CD14-positive monocyte (primary cell): Measurements from ENCODE around the gene ADAMTS9. TPM values are rescaled to one million over a fixed set of nuclear protein-coding genes. Genes with fewer than 3 reads are reported as not detected.

Source experiments
- DNase-seq, 3 donors: peaks; one replicate each; pipeline ENCODE4 v3.0.0-alpha.2; 2011 to 2022
- H2AFZ ChIP-seq: 2 replicates; pipeline ENCODE4 v1.6.0; 2012; ENCODE audit warnings: mild to moderate bottlenecking, low read depth, low read length, inconsistent platforms; ENCODE audit not compliant: insufficient read depth, poor library complexity, severe bottlenecking
- H3K27ac ChIP-seq, 2 donors: 1 replicate in 1 of 2; 2 replicates in 1 of 2; pipeline ENCODE4 v1.5.1; 2012 to 2013; ENCODE audit warnings: low read length in 2 of 2, control low read depth in 1 of 2, inconsistent platforms in 1 of 2, low read depth in 1 of 2, mild to moderate bottlenecking in 1 of 2
- H3K27me3 ChIP-seq, 2 donors: one replicate each; pipeline versions ENCODE4 v1.6.0 to v1.6.1; 2011 to 2013; ENCODE audit warnings: low read length in 2 of 2; ENCODE audit not compliant: control insufficient read depth in 2 of 2, insufficient read depth in 2 of 2
- H3K36me3 ChIP-seq, 2 donors: replicated peaks in 1 of 2; 1 replicate in 1 of 2; 2 replicates in 1 of 2; pipeline versions ENCODE4 v1.5.1 to v1.6.1; 2012 to 2013; ENCODE audit warnings: low read length in 2 of 2, control low read depth in 1 of 2, inconsistent platforms in 1 of 2, mild to moderate bottlenecking in 1 of 2; ENCODE audit not compliant: insufficient read depth in 2 of 2, control insufficient read depth in 1 of 2
- H3K4me1 ChIP-seq, 2 donors: 1 replicate in 1 of 2; 2 replicates in 1 of 2; pipeline versions ENCODE4 v1.5.1 to v1.6.1; 2012 to 2013; ENCODE audit warnings: low read length in 2 of 2, control low read depth in 1 of 2, inconsistent platforms in 1 of 2, mild to moderate bottlenecking in 1 of 2, moderate library complexity in 1 of 2; ENCODE audit not compliant: insufficient read depth in 2 of 2, control insufficient read depth in 1 of 2
- H3K4me2 ChIP-seq: replicated peaks from 2 replicates; pipeline ENCODE3; 2012; ENCODE audit warnings: low read length, moderate library complexity, mild to moderate bottlenecking; ENCODE audit not compliant: poor library complexity, severe bottlenecking; ENCODE audit errors: extremely low read depth
- H3K4me3 ChIP-seq, 3 experiments: fragments of 200-600 bp in 1 of 3; sonication (generic) in 1 of 3; replicated peaks in 1 of 3; 1 replicate in 2 of 3; 2 replicates in 1 of 3; pipeline ENCODE4 v1.5.1; 2011 to 2013; ENCODE audit warnings: low read length in 3 of 3, mild to moderate bottlenecking in 3 of 3, control low read depth in 2 of 3, low read depth in 2 of 3, inconsistent platforms in 1 of 3, moderate library complexity in 1 of 3
- H3K79me2 ChIP-seq: 2 replicates; pipeline ENCODE4 v1.6.0; 2012; ENCODE audit warnings: mild to moderate bottlenecking, control low read depth, inconsistent platforms, low read length, moderate library complexity; ENCODE audit not compliant: insufficient read depth
- H3K9ac ChIP-seq: 2 replicates; pipeline ENCODE4 v1.6.0; 2017; ENCODE audit warnings: low read length, mild to moderate bottlenecking; ENCODE audit not compliant: insufficient read depth, poor library complexity, severe bottlenecking
- H3K9me3 ChIP-seq, 2 donors: replicated peaks in 1 of 2; 1 replicate in 1 of 2; 2 replicates in 1 of 2; pipeline versions ENCODE4 v1.5.1 to v1.6.1; 2012 to 2013; ENCODE audit warnings: low read length in 2 of 2, control low read depth in 1 of 2; ENCODE audit not compliant: control insufficient read depth in 1 of 2, insufficient read depth in 1 of 2
- H4K20me1 ChIP-seq: 2 replicates; pipeline ENCODE4 v1.6.0; 2012; ENCODE audit warnings: mild to moderate bottlenecking, low read length, control low read depth, moderate library complexity; ENCODE audit not compliant: insufficient read depth
- H3K27ac Mint-ChIP-seq, 7 donors: one replicate each; pipeline ENCODE4 v1.8.0; 2020; ENCODE audit warnings: mild to moderate bottlenecking in 7 of 7, mixed read lengths in 7 of 7, moderate library complexity in 6 of 7, inconsistent platforms in 2 of 7
- H3K27me3 Mint-ChIP-seq, 3 donors: one replicate each; pipeline ENCODE4 v1.8.0; 2021 to 2022; ENCODE audit warnings: low read depth in 3 of 3, mild to moderate bottlenecking in 3 of 3, mixed read lengths in 3 of 3, moderate library complexity in 3 of 3, inconsistent platforms in 1 of 3
- H3K36me3 Mint-ChIP-seq, 2 donors: one replicate each; pipeline ENCODE4 v1.8.0; 2020; ENCODE audit warnings: mixed read lengths in 2 of 2, inconsistent platforms in 1 of 2, mild to moderate bottlenecking in 1 of 2
- H3K4me1 Mint-ChIP-seq: one replicate; pipeline ENCODE4 v1.8.0; 2020; ENCODE audit warnings: mild to moderate bottlenecking, mixed read lengths
- H3K4me3 Mint-ChIP-seq, 2 donors: one replicate each; pipeline ENCODE4 v1.8.0; 2020; ENCODE audit warnings: mild to moderate bottlenecking in 2 of 2, mixed read lengths in 2 of 2, moderate library complexity in 1 of 2
- H3K9me3 Mint-ChIP-seq, 7 donors: one replicate each; pipeline ENCODE4 v1.8.0; 2020 to 2022; ENCODE audit warnings: mixed read lengths in 7 of 7, mild to moderate bottlenecking in 6 of 7, moderate library complexity in 6 of 7, inconsistent platforms in 2 of 7
- WGBS: methylation state at CpG from one replicate; pipeline ENCODE4 v1.1.5; 2013; ENCODE audit warnings: missing lambda C conversion rate; ENCODE audit not compliant: insufficient coverage; 5-methylcytosine and 5-hydroxymethylcytosine counted together
- intact Hi-C, 2 donors: fragments of 100-400 bp; cut with micrococcal nuclease; formaldehyde crosslinking; loops; one replicate each; pipeline versions ENCODE4 v1.15.0 to v1.15.1; 2023
- polyA plus RNA-seq, 3 donors: library from polyadenylated mRNA; depleted of rRNA in 1 of 3; unstranded in 2 of 3; stranded (reverse) in 1 of 3; fragments of 300-500 nt in 2 of 3; fragments of >200 nt in 1 of 3; fragmentation: Illumina TruSeq in 2 of 3; gene quantifications; 1 replicate in 2 of 3; 2 replicates in 1 of 3; pipeline ENCODE4 v1.2.3, GENCODE V29; 2012 to 2021
- TF ChIP-seq, protein P1 (sequence below): fragments of 200-600 bp; IDR thresholded peaks from one replicate; pipeline ENCODE4 v1.8.0; 2022; ENCODE audit warnings: antibody characterized with exemption, mild to moderate bottlenecking

ADAMTS9 gene
- polyA plus RNA-seq, 3 donors: not detected

DNA sequence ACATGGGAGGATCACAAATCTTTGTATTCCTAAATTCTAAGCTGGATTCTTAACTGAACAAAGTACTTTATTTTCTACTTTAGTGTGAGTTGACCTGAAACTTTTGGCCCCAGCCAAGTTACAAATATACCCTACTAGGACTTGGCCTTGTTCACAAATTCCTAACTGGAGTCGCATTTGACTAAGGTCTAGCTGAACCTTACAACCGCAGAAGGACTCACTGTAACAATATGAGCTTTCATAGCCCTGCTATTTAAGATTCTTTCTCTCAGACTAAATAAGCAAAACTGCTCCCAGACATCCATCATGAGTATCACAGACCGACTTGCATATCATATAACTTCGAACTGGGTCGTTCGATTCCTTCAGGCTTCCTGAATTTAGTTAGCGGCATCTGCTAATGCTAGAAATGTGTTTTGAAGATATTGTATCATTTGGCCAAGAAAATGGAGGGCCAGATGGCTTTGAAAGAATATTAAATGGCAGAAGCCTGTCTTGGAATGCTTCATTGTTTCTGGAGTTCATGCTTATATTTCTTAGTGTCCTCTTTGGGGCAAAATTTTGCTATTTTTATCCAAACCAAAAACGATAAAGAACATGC is 28.4 kb upstream of the ADAMTS9 start:
- Histone ChIP-seq H3K9me3 (no peaks in the 10 kb centered on the region), H3K4me1 (no peaks in the 10 kb centered on the region), H3K4me3 (no peak overlapping the region), H2AFZ (no peak overlapping the region), H3K27me3 (no peaks in the 10 kb centered on the region), H4K20me1 (no peaks in the 10 kb centered on the region), H3K27ac (no peak overlapping the region), H3K36me3 (no peaks in the 10 kb centered on the region), H3K79me2 (no peaks in the 10 kb centered on the region), H3K9ac (no peak overlapping the region), H3K4me2 (no peak overlapping the region)
- TF ChIP-seq, protein P1, sequence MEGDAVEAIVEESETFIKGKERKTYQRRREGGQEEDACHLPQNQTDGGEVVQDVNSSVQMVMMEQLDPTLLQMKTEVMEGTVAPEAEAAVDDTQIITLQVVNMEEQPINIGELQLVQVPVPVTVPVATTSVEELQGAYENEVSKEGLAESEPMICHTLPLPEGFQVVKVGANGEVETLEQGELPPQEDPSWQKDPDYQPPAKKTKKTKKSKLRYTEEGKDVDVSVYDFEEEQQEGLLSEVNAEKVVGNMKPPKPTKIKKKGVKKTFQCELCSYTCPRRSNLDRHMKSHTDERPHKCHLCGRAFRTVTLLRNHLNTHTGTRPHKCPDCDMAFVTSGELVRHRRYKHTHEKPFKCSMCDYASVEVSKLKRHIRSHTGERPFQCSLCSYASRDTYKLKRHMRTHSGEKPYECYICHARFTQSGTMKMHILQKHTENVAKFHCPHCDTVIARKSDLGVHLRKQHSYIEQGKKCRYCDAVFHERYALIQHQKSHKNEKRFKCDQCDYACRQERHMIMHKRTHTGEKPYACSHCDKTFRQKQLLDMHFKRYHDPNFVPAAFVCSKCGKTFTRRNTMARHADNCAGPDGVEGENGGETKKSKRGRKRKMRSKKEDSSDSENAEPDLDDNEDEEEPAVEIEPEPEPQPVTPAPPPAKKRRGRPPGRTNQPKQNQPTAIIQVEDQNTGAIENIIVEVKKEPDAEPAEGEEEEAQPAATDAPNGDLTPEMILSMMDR: no peak
- intact Hi-C loops: no loop called here
- no peak for DNase-seq
- H3K36me3 Mint-ChIP-seq: no peaks in the 10 kb centered on the region
- WGBS: 88% methylated on average over 2 of the region's 8 CpGs
- no peak overlapping the region for H3K27ac Mint-ChIP-seq
- H3K27me3 Mint-ChIP-seq: peaks cover 0 to 3% (median 0%) of the 10 kb centered on the region in 3 donors
- H3K4me3 Mint-ChIP-seq: no peak overlapping the region
- no peaks in the 10 kb centered on the region for H3K4me1 Mint-ChIP-seq
- H3K9me3 Mint-ChIP-seq: peaks cover 0 to 10% (median 3%) of the 10 kb centered on the region in 7 donors

DNA sequence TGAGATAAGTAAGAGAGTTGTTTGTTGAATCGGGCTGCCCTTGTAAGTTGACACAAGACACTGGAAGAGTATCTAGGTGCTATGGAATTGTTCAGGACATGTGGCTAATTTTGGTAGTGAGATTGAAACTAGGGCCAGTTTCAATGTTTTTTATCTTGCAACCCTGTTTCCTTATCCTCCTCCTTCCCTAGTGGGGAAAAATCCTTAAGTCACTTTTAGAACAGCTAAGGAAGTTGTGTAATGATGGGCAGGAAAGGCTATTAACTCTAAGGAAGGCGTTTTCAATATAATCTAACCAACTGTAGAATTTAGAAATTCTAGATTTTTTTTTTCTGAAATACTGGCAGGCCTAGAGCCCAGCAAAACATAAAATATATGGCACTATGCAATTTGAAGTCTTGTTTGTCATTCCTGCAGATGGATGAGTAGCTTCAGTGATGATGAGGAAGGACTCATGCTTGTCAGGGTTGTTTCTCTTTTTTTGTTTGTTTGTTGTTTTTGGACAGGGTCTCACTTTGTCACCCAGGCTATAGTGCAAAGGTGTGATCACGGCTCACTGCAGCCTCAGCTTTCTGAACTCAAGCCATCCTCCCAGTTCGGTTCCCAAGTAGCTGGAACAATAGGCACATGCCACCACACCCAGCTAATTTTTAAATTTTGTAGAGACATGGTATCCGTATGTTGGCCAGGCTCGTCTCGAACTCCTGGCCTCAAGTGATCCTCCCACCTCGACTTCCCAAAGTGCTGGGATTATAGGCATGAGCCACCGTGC is 27.6 kb upstream of the ADAMTS9 start:
- WGBS: no CpG with 5 or more reads among the region's 9 CpGs
- Histone ChIP-seq H4K20me1 (no peaks in the 10 kb centered on the region), H3K4me2 (no peak overlapping the region), H3K9me3 (no peaks in the 10 kb centered on the region), H3K27me3 (no peaks in the 10 kb centered on the region), H3K79me2 (no peaks in the 10 kb centered on the region), H3K9ac (no peak overlapping the region), H3K36me3 (no peaks in the 10 kb centered on the region), H3K4me3 (no peak overlapping the region), H3K4me1 (no peaks in the 10 kb centered on the region), H3K27ac (no peak overlapping the region), H2AFZ (no peak overlapping the region)
- no peaks in the 10 kb centered on the region for H3K36me3 Mint-ChIP-seq
- no peak overlapping the region for H3K27ac Mint-ChIP-seq
- H3K4me3 Mint-ChIP-seq: no peak overlapping the region
- DNase-seq: no peak
- H3K9me3 Mint-ChIP-seq: peaks cover 0 to 10% (median 2%) of the 10 kb centered on the region in 7 donors
- TF ChIP-seq, protein P1: no peak
- no peaks in the 10 kb centered on the region for H3K4me1 Mint-ChIP-seq
- intact Hi-C loops: no loop called here
- peaks cover 0 to 3% (median 0%) of the 10 kb centered on the region in 3 donors for H3K27me3 Mint-ChIP-seq
